ENCODE data around the gene ANKRD11. TPM values are rescaled to one million over a fixed set of nuclear protein-coding genes. Genes with fewer than 3 reads are reported as not detected.

Gene ANKRD11
- total and polyA plus RNA-seq, 9 donors: 52.1 to 188 (median 109) TPM

- TF ChIP-seq, protein P1, sequence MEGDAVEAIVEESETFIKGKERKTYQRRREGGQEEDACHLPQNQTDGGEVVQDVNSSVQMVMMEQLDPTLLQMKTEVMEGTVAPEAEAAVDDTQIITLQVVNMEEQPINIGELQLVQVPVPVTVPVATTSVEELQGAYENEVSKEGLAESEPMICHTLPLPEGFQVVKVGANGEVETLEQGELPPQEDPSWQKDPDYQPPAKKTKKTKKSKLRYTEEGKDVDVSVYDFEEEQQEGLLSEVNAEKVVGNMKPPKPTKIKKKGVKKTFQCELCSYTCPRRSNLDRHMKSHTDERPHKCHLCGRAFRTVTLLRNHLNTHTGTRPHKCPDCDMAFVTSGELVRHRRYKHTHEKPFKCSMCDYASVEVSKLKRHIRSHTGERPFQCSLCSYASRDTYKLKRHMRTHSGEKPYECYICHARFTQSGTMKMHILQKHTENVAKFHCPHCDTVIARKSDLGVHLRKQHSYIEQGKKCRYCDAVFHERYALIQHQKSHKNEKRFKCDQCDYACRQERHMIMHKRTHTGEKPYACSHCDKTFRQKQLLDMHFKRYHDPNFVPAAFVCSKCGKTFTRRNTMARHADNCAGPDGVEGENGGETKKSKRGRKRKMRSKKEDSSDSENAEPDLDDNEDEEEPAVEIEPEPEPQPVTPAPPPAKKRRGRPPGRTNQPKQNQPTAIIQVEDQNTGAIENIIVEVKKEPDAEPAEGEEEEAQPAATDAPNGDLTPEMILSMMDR (IDR thresholded peaks at IDR 0.05): no peak
- no peak for TF ChIP-seq POLR2A (IDR thresholded peaks at IDR 0.05)
- WGBS, 3 donors: 86 to 94% (median 86%) methylated on average over 11 of the region's 11 CpGs
Measured at GRCh38 chr16:89275284-89275584, 215.1 kb downstream of the ANKRD11 start.

GRCh38 chr16:89274561-89275283, 215.6 kb downstream of the ANKRD11 start:
- Histone ChIP-seq H3K27ac (no peak overlapping the region), H3K4me3 (no peak overlapping the region), H3K27me3 (no peaks in the 10 kb centered on the region), H3K36me3 (no peaks in the 10 kb centered on the region), H3K9me3 (no peaks in the 10 kb centered on the region), H3K4me1 (ENCODE audit: insufficient read depth) (peaks cover 13% of the 10 kb centered on the region)
- intact Hi-C loops (cut with DNase I): no loop called here
- TF ChIP-seq, protein P1 (IDR thresholded peaks at IDR 0.05): no peak
- no peak for TF ChIP-seq EP300 (IDR thresholded peaks at IDR 0.05)
- no peak for TF ChIP-seq POLR2A (IDR thresholded peaks at IDR 0.05)
- WGBS, 3 donors: 86 to 92% (median 89%) methylated on average over 27 to 30 of the region's 30 CpGs
- peak in 1 of 5 donors; percentile 18 for DNase-seq

More at GRCh38 chr16:89275284-89275584, 215.1 kb downstream of the ANKRD11 start:
- Histone ChIP-seq H3K36me3 (no peaks in the 10 kb centered on the region), H3K27me3 (no peaks in the 10 kb centered on the region), H3K4me3 (no peak overlapping the region), H3K4me1 (ENCODE audit: insufficient read depth) (peaks cover 11% of the 10 kb centered on the region), H3K9me3 (no peaks in the 10 kb centered on the region), H3K27ac (no peak overlapping the region)
- DNase-seq: no peak
- intact Hi-C loops (cut with DNase I): no loop called here

DNA sequence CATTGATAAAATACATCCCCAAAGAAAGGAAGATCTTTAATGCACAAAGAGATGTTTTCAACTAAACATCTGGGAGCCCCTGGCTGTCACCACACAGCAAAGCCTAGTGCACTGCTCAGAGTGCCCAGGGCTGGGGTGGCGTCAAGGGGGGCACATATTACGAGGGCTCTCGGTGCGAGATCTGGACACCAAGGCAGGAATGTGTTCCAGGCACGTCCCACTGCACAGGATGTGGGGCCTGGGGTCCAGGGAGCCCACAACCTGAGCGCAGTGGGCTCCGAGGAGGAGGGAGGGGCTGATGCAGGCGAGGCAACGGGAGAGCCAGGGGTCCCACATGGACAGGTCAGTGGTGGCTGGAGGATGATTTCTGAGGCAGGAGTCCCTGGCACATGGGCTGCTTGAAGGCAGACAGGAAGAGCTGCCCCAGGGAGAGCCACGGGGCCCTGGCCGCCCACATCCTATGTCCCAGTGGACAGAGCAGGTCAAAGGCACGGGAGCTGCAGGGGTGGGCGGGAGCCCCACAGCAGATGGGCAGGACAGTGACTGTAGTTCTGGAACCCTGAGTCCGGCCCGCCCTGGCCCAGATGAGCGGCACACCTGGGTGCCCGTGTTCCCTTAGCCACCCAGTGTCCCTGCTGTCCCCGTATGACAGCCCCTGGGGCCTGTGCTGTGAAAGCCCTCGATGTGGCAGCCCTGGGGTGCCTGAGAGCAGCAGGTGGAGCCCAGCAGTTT, 216.5 kb downstream of the ANKRD11 start:
- Histone ChIP-seq H3K4me3 (no peak overlapping the region), H3K27me3 (no peaks in the 10 kb centered on the region), H3K27ac (no peak overlapping the region), H3K9me3 (no peaks in the 10 kb centered on the region), H3K36me3 (no peaks in the 10 kb centered on the region), H3K4me1 (ENCODE audit: insufficient read depth) (peaks cover 13% of the 10 kb centered on the region)
- WGBS, 3 donors: 89 to 92% (median 90%) methylated on average over 15 to 19 of the region's 19 CpGs
- TF ChIP-seq EP300 (IDR thresholded peaks at IDR 0.05) (no peak), POLR2A (IDR thresholded peaks at IDR 0.05) (no peak)
- TF ChIP-seq, protein P1 (IDR thresholded peaks at IDR 0.05): no peak
- DNase-seq: no peak
- intact Hi-C loops (cut with DNase I): no loop called here

DNA sequence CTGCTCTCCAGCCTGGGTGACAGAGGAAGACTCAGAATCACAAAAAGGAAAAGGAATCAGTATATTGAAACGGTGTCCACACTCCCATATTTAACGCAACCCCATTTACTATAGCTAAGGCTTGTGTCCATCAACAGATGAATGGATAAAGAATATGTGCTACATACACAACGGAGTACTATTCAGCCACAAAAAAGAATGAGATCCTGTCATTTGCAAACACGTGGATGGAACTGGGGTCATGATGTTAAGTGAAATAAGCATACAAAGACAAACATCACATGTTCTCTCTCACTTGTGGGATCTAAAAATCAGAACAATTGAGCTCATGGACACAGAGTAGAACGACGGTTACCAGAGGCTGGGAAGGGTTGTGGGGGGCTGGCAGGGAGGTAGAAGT, 217.7 kb downstream of the ANKRD11 start:
- DNase-seq: no peak
- Histone ChIP-seq H3K27me3 (no peaks in the 10 kb centered on the region), H3K27ac (no peak overlapping the region), H3K9me3 (no peaks in the 10 kb centered on the region), H3K4me3 (no peak overlapping the region), H3K36me3 (no peaks in the 10 kb centered on the region), H3K4me1 (ENCODE audit: insufficient read depth) (peaks cover 13% of the 10 kb centered on the region)
- intact Hi-C loops (cut with DNase I): no loop called here
- 93 to 96% (median 94%) methylated on average over 6 of the region's 6 CpGs for WGBS, 3 donors
- TF ChIP-seq POLR2A (IDR thresholded peaks at IDR 0.05): no peak
- TF ChIP-seq, protein P1 (IDR thresholded peaks at IDR 0.05): no peak
- no peak for TF ChIP-seq EP300 (IDR thresholded peaks at IDR 0.05)
